Parathyroid adenoma (tissue), 2 donors: ENCODE data around the gene CDKL5.
"Not testable (repeated sequence)": the region's sequence is repeated elsewhere in the genome, so short reads cannot be mapped to it uniquely, and the experiment has no call there.

Experiments used
- H2AFZ ChIP-seq: fragments of 300-600 bp; sonication (generic); one replicate; pipeline ENCODE4 v1.7.0; 2017; ENCODE audit warnings: antibody characterized with exemption, mild to moderate bottlenecking
- H3K27ac ChIP-seq: fragments of 300-600 bp; sonication (generic); one replicate; pipeline ENCODE4 v1.7.0; 2017
- H3K27me3 ChIP-seq: fragments of 300-600 bp; sonication (generic); one replicate; pipeline ENCODE4 v1.7.0; 2017; ENCODE audit warnings: low read length; ENCODE audit not compliant: control insufficient read depth, insufficient read depth
- H3K36me3 ChIP-seq: fragments of 300-600 bp; sonication (generic); one replicate; pipeline ENCODE4 v1.7.0; 2017; ENCODE audit warnings: low read length; ENCODE audit not compliant: control insufficient read depth, insufficient read depth
- H3K4me1 ChIP-seq: fragments of 300-600 bp; sonication (generic); one replicate; pipeline ENCODE4 v1.7.0; 2017; ENCODE audit warnings: control low read depth
- H3K4me2 ChIP-seq: fragments of 300-600 bp; sonication (generic); one replicate; pipeline ENCODE4 v1.7.0; 2017; ENCODE audit warnings: low read length
- H3K4me3 ChIP-seq: fragments of 300-600 bp; sonication (generic); one replicate; pipeline ENCODE4 v1.7.0; 2017; ENCODE audit warnings: low read depth, low read length
- H3K79me2 ChIP-seq: fragments of 300-600 bp; sonication (generic); one replicate; pipeline ENCODE4 v1.7.0; 2017; ENCODE audit warnings: control low read depth
- H3K9ac ChIP-seq: fragments of 300-600 bp; sonication (generic); one replicate; pipeline ENCODE4 v1.7.0; 2017; ENCODE audit warnings: mild to moderate bottlenecking
- H3K9me3 ChIP-seq: fragments of 300-600 bp; sonication (generic); one replicate; pipeline ENCODE4 v1.7.0; 2017; ENCODE audit warnings: low read length; ENCODE audit not compliant: control insufficient read depth
- TF ChIP-seq, protein P1 (sequence below): fragments of 300-600 bp; sonication (generic); IDR thresholded peaks from one replicate; pipeline ENCODE4 v1.7.0; 2017; ENCODE audit warnings: antibody characterized with exemption, mild to moderate bottlenecking
- donor health status: primary hyperparathyroidism.

The CDKL5 gene

DNA sequence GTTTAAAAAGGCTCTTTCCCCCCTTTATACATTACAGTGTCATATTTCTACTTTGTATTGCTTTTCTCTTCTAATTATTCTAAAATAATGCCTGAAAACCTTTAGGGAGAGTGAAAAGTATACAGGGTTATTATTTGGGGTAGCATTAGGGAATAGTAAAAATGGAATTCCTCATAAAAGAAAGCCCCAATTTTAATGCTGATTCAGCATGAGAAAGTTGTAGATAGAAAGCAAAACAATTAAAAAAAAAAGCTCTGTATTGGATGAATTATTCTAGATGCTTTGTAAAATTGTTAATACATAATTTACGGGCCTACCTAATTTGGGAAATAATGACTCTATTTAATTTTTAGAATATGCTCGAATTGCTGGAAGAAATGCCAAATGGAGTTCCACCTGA, 154.1 kb downstream of the CDKL5 start:
- H3K9ac ChIP-seq = no peak overlapping the region
- H3K27me3 ChIP-seq = no peaks in the 10 kb centered on the region
- H3K79me2 ChIP-seq = no peaks in the 10 kb centered on the region
- H3K27ac ChIP-seq = no peak overlapping the region
- H3K4me3 ChIP-seq = no peak overlapping the region
- no peak overlapping the region for H3K4me2 ChIP-seq
- H2AFZ ChIP-seq = no peak overlapping the region
- no peaks in the 10 kb centered on the region for H3K9me3 ChIP-seq
- no peaks in the 10 kb centered on the region for H3K36me3 ChIP-seq
- TF ChIP-seq, protein P1, sequence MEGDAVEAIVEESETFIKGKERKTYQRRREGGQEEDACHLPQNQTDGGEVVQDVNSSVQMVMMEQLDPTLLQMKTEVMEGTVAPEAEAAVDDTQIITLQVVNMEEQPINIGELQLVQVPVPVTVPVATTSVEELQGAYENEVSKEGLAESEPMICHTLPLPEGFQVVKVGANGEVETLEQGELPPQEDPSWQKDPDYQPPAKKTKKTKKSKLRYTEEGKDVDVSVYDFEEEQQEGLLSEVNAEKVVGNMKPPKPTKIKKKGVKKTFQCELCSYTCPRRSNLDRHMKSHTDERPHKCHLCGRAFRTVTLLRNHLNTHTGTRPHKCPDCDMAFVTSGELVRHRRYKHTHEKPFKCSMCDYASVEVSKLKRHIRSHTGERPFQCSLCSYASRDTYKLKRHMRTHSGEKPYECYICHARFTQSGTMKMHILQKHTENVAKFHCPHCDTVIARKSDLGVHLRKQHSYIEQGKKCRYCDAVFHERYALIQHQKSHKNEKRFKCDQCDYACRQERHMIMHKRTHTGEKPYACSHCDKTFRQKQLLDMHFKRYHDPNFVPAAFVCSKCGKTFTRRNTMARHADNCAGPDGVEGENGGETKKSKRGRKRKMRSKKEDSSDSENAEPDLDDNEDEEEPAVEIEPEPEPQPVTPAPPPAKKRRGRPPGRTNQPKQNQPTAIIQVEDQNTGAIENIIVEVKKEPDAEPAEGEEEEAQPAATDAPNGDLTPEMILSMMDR = no peak
- H3K4me1 ChIP-seq = no peaks in the 10 kb centered on the region

GRCh38 chrX:18582910-18583493, 157.6 kb downstream of the CDKL5 start:
- H3K9ac ChIP-seq = no peak overlapping the region
- H3K4me1 ChIP-seq = no peaks in the 10 kb centered on the region
- H3K9me3 ChIP-seq = no peaks in the 10 kb centered on the region
- H3K4me2 ChIP-seq = no peak overlapping the region
- no peak overlapping the region for H2AFZ ChIP-seq
- H3K27me3 ChIP-seq = no peaks in the 10 kb centered on the region
- no peaks in the 10 kb centered on the region for H3K79me2 ChIP-seq
- TF ChIP-seq, protein P1 = no peak
- no peak overlapping the region for H3K27ac ChIP-seq
- no peak overlapping the region for H3K4me3 ChIP-seq
- no peaks in the 10 kb centered on the region for H3K36me3 ChIP-seq

- not testable (repeated sequence) for H3K27ac ChIP-seq, H2AFZ ChIP-seq, H3K4me2 ChIP-seq, H3K4me3 ChIP-seq, H3K27me3 ChIP-seq, H3K36me3 ChIP-seq, H3K4me1 ChIP-seq, H3K9me3 ChIP-seq, H3K79me2 ChIP-seq, H3K9ac ChIP-seq
These were observed 163.9 kb downstream of the CDKL5 start for GRCh38 chrX:18589292-18589691.

GRCh38 chrX:18591834-18592233, 166.4 kb downstream of the CDKL5 start:
- Histone ChIP-seq H3K9me3 (no peaks in the 10 kb centered on the region), H3K4me3 (no peak overlapping the region), H3K79me2 (no peaks in the 10 kb centered on the region), H3K27me3 (no peaks in the 10 kb centered on the region), H3K9ac (no peak overlapping the region), H2AFZ (no peak overlapping the region), H3K36me3 (no peaks in the 10 kb centered on the region), H3K4me1 (no peaks in the 10 kb centered on the region), H3K27ac (no peak overlapping the region), H3K4me2 (no peak overlapping the region)
- TF ChIP-seq, protein P1 = no peak

GRCh38 chrX:18594079-18594478, 168.7 kb downstream of the CDKL5 start:
- H3K4me1 ChIP-seq = no peaks in the 10 kb centered on the region
- H3K9me3 ChIP-seq = no peaks in the 10 kb centered on the region
- no peak overlapping the region for H2AFZ ChIP-seq
- no peak overlapping the region for H3K27ac ChIP-seq
- H3K79me2 ChIP-seq = no peaks in the 10 kb centered on the region
- H3K4me2 ChIP-seq = no peak overlapping the region
- H3K27me3 ChIP-seq = no peaks in the 10 kb centered on the region
- TF ChIP-seq, protein P1 = no peak
- no peak overlapping the region for H3K9ac ChIP-seq
- H3K4me3 ChIP-seq = no peak overlapping the region
- no peaks in the 10 kb centered on the region for H3K36me3 ChIP-seq
